MM.1S (cell line): Measurements from ENCODE around the gene MYRF.

Experiments
- EZH2phosphoT487 ChIP-seq: fragments of 300-600 bp; sonication (generic); IDR thresholded peaks from 2 replicates; pipeline ENCODE4 v1.6.1; 2018; ENCODE audit warnings: antibody characterized with exemption, low read length
- TF ChIP-seq, protein P1 (sequence below): fragments of 300-600 bp; sonication (generic); IDR thresholded peaks from 2 replicates; pipeline ENCODE4 v1.5.1; 2016; ENCODE audit warnings: antibody characterized with exemption, low read length, mixed read lengths

- TF ChIP-seq, protein P1, sequence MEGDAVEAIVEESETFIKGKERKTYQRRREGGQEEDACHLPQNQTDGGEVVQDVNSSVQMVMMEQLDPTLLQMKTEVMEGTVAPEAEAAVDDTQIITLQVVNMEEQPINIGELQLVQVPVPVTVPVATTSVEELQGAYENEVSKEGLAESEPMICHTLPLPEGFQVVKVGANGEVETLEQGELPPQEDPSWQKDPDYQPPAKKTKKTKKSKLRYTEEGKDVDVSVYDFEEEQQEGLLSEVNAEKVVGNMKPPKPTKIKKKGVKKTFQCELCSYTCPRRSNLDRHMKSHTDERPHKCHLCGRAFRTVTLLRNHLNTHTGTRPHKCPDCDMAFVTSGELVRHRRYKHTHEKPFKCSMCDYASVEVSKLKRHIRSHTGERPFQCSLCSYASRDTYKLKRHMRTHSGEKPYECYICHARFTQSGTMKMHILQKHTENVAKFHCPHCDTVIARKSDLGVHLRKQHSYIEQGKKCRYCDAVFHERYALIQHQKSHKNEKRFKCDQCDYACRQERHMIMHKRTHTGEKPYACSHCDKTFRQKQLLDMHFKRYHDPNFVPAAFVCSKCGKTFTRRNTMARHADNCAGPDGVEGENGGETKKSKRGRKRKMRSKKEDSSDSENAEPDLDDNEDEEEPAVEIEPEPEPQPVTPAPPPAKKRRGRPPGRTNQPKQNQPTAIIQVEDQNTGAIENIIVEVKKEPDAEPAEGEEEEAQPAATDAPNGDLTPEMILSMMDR: no peak
- TF ChIP-seq EZH2phosphoT487: no peak
Observed at GRCh38 chr11:61720597-61720996, 31.8 kb upstream of the MYRF start.
